Stomach (tissue), 4 donors: Measurements from ENCODE around the gene N4BP2.
"Not testable (repeated sequence)": the region's sequence is repeated elsewhere in the genome, so short reads cannot be mapped to it uniquely, and the experiment has no call there.

ENCODE experiments used
- CTCF ChIP-seq, 7 experiments: fragments of 450-650 bp in 4 of 7; fragments of 200-600 bp in 3 of 7; sonication (generic) in 3 of 7; IDR thresholded peaks; one replicate each; pipeline ENCODE4 v1.5.1; 2016 to 2019; ENCODE audit warnings: antibody characterized with exemption in 7 of 7, control low read depth in 2 of 7, mild to moderate bottlenecking in 1 of 7
- POLR2A ChIP-seq, 4 donors: fragments of 450-650 bp; IDR thresholded peaks; one replicate each; pipeline ENCODE4 v1.6.1; 2016; ENCODE audit warnings: antibody characterized with exemption in 4 of 4, control low read depth in 2 of 4, mild to moderate bottlenecking in 1 of 4, moderate library complexity in 1 of 4
- POLR2AphosphoS5 ChIP-seq, 3 donors: sonication (generic); formaldehyde crosslinking; IDR thresholded peaks; one replicate each; pipeline ENCODE4 v1.6.1; 2016; ENCODE audit warnings: antibody characterized with exemption in 3 of 3

GRCh38 chr4:40147490-40147889, 90.8 kb downstream of the N4BP2 start:
- not testable (repeated sequence) for TF ChIP-seq CTCF, POLR2AphosphoS5, POLR2A (IDR thresholded peaks at IDR 0.05)
